Stimulated activated CD4-positive, alpha-beta T cell treated with anti-CD3 and anti-CD28 coated beads, TNF-alpha, amount 100 ng/mL, for 1 hour (primary cell): ENCODE measurements around the gene TNFRSF9.

ENCODE experiments used
- DNase-seq, 3 donors: peaks; one replicate each; pipeline ENCODE4 v3.0.0-alpha.2; 2020; ENCODE audit warnings: low read depth in 3 of 3, low spot score in 1 of 3

The TNFRSF9 gene

GRCh38 chr1:7878027-7878426 is 62.6 kb downstream of the TNFRSF9 start:
- no peak for DNase-seq

- DNase-seq: no peak
Measured at GRCh38 chr1:7873801-7874795, 66.5 kb downstream of the TNFRSF9 start.

- DNase-seq: no peak
Measured at GRCh38 chr1:7871136-7871535, 69.5 kb downstream of the TNFRSF9 start.

- no peak for DNase-seq
Measured at GRCh38 chr1:7869136-7869920, 71.3 kb downstream of the TNFRSF9 start.

- no peak for DNase-seq
Measured at GRCh38 chr1:7868070-7868780, 72.4 kb downstream of the TNFRSF9 start.

- DNase-seq: no peak
Measured at GRCh38 chr1:7865978-7866377, 74.7 kb downstream of the TNFRSF9 start.
